T-helper 22 cell (primary cell): Measurements from ENCODE around the gene GCNT2.
"Not testable (repeated sequence)": the region's sequence is repeated elsewhere in the genome, so short reads cannot be mapped to it uniquely, and the experiment has no call there.

Experiments used
- DNase-seq: peaks from one replicate; pipeline ENCODE4 v3.0.0-alpha.2; 2020; ENCODE audit warnings: low read depth

GCNT2 gene

DNA sequence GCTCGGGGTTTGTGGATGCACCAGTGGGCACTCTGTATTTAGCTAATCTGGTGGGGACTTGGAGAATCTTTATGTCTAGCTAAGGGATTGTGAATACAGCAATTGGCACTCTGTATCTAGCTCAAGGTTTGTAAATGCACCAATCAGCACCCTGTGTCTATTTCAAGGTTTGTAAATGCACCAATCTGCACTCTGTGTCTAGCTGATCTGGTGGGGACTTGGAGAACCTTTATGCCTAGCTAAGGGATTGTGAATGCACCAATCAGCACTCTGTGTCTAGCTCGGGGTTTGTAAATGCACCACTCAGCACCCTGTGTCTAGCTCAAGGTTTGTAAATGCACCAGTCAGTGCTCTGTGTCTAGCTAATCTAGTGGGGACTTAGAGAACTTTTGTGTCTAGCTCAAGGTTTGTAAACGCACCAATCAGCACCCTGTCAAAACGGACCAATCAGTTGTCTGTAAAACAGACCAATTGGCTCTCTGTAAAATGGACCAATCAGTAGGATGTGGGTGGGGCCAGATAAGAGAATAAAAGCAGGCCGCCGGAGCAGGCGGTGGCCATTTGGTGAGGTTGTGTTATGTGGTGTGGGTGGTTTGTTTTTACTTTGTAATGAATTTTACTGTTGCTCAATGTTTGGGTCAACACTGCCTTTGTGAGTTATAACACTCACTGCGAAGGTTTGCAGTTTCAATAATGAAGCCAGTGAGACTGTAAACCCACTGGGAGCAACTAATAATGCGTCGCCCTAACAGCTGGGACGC is 139.5 kb downstream of the GCNT2 start:
- not testable (repeated sequence) for DNase-seq

DNA sequence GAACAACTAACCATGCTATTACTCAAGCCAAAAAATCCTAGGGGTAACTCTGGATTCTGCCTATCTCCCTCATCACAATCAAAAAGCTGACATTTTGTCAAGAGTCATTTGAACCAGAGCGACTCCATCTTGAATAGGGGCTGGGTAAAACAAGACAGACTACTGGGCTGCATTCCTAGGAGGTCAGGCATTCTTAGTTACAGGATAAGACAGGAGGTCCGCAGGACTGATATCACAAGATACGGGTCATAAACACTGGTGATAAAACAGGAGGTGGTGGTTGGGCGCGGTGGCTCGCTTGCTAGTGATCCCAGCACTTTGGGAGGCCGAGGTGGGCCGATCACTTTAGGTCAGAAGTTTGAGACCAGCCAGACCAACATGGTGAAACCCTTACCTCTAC is 141.1 kb downstream of the GCNT2 start:
- no peak for DNase-seq

DNA sequence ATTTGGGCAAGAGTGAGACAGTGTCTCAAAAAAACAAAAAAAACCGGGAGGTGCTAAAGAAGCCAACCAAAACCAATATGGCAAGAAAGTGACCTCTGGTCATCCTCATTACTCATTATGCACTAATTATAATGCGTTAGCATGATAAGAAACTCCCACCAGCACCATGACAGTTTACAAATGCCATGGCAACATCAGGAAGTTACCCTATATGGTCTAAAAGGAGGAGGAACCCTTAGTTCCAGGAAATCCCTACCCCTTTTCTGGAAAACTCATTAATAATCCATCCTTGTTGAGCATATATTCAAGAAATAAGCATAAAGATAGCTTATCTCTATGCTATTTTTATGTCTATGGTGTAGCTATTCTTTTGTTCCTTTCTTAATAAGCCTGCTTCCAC is 141.6 kb downstream of the GCNT2 start:
- DNase-seq: no peak

DNA sequence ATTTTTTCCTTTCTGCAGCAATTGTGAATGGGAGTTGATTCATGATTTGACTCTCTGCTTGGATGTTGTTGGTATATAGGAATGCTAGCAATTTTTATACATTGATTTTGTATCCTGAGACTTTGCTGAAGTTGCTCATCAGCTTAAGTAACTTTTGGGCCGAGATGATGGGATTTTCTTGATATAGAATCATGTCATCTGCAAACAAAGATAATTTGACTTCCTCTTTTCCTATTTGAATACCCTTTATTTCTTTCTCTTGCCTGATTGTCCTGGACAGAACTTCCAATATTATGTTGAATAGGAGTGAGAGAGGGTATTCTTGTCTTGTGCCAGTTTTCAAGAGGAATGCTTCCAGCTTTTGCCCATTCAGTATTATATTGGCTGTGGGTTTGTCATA is 144.4 kb downstream of the GCNT2 start:
- DNase-seq: not testable (repeated sequence)

DNA sequence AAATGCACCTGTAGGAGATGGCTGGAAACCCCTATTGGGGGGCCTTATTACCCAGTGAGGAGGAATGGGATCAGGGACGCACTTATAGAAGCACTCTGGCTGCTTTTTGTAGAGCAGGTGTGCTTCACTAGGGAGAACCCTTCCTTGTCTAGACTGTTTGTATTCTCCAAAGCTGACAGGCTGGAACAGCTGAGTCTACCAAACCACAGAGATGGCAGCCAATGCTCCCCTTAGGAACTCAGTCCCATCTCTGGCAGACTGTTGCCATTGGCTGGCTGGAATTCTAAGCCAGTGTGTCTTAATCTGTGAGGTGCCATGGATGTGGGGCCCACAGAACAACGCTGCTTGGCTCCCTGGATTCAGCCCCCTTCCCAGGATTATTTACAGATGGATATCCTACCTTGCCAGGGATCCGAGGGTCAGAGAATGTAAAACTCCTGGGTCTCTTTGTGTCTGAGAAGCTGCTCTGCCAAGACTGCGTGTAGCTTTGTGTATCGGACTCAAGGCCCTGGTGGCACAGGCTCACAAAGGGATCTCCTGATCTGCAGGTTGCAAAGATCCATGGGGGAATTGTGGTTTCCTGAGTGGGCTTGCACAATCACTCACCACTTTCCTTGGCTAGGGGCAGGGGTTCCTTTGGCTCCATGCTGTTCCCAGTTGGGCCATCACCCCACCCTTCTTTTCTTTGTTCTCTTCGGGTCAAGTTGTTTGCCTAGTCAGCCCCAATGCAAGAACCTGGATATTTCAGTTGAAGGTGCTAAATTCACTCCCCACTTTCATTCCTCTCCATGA is 147.2 kb downstream of the GCNT2 start:
- DNase-seq: no peak

DNA sequence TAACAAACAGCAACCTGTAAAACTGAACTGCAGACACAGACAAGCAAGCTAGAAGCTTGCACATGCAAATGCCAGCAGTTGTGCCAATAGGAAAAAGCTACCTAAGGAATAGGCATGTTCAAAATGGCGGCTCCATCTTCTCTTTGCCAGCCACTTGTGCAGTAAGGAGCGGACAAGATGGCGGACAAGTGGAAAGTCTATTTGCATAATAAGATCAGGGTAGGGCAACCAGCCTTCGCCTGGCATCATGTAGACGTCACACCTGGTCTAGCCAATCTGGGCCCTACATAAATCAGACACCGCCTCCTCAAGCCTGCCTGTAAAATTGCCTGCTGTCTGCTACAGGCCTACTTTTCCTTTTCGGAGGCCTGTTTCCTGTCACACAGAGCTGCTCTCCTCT is 155.3 kb downstream of the GCNT2 start:
- DNase-seq: no peak

DNA sequence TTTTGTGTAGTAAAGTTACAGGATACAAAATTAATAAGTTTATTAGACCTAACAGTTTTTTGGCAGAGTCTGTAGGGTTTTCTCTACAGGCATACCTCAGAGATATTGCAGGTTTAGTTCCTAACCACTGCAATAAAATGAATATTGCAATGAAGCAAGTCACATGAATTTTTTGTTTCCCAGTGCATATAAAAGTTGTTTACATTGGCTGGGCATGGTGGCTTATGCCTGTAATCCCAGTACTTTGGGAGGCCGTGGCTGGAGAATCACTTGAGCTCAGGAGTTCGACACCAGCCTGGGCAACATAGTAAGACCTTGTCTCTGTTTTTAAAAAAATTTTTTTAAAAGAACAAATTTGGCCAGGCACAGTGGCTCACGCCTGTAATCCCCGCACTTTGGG is 157.3 kb downstream of the GCNT2 start:
- DNase-seq: no peak
